ENCODE measurements around the gene FKBP1A. TPM values are rescaled to one million over a fixed set of nuclear protein-coding genes. Genes with fewer than 3 reads are reported as not detected.

The FKBP1A gene
- 138 and 159 TPM in 2 replicates for total RNA-seq

GRCh38 chr20:1392693-1393506, at the start of gene FKBP1A:
Gene FKBP1A, minus strand, starts transcription at chr20:1393054. Its CDS starts 56 bp downstream, at chr20:1392998.

GRCh38 chr20:1328680-1329330, 64.0 kb downstream of the FKBP1A start, which contains the start of gene SDCBP2:
Gene SDCBP2, minus strand, starts transcription at chr20:1329139. Its CDS starts 8,723 bp downstream, at chr20:1320416.

Other genes with a start within 250 kb of the FKBP1A start
- 0.14 TPM in 1 of 2 replicates, not detected in the other for gene TMEM74B, start 208.1 kb downstream of the FKBP1A start, total RNA-seq
- 0.05 TPM in 1 of 2 replicates, not detected in the other for gene C20orf202, start 189.6 kb downstream of the FKBP1A start, total RNA-seq
- not detected in 2 replicates for gene RAD21L1, start 167.0 kb downstream of the FKBP1A start, total RNA-seq
- gene SNPH, start 126.8 kb downstream of the FKBP1A start, total RNA-seq, result 3.6 and 5.8 TPM in 2 replicates
- 28.1 and 33.9 TPM in 2 replicates for gene SDCBP2, start 63.9 kb downstream of the FKBP1A start, total RNA-seq
- 47.6 and 65.8 TPM in 2 replicates for gene NSFL1C, start 73.8 kb upstream of the FKBP1A start, total RNA-seq
- gene SIRPB2, start 98.4 kb upstream of the FKBP1A start, total RNA-seq, result 0.23 and 0.49 TPM in 2 replicates
- gene SIRPD, start 164.7 kb upstream of the FKBP1A start, total RNA-seq, result not detected in 2 replicates
- gene SIRPB1, start 227.0 kb upstream of the FKBP1A start, total RNA-seq, result 1.3 and 4.0 TPM in 2 replicates

Data from airway epithelial cell (primary cell).